ENCODE results near the gene CD19.

DNA sequence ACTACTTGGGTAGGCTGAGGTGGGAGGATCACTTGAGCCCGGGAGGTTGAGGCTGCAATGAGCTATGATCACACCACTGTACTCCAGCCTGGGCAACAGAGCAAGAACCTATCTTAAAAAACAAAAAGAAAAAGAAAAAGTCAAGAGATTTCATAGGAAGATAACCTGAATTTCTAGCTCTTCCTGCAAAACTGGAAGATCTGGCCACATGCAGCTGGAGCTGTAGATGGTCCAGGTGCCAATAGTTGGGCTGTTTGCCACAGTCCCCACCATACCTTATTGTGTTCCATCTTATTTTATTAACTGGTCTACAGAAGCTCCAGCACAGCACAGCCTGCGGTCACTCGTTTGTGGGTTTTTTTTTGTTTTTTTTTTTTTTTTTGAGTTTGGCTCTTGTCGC lies 38.5 kb upstream of the CD19 start:
- TF ChIP-seq CTCF (IDR thresholded peaks at IDR 0.05) (no peak), POLR2A (IDR thresholded peaks at IDR 0.05) (no peak)
